HCT116 (cell line): ENCODE results near the gene U2AF2. TPM values are rescaled to one million over a fixed set of nuclear protein-coding genes. Genes with fewer than 3 reads are reported as not detected.

Source experiments
- ATAC-seq: fragments of 200-7000 bp; cut with Tn5 transposase; 2 replicates; pipeline ENCODE4 v1.9.1; 2020; ENCODE audit warnings: mild to moderate bottlenecking, moderate library complexity
- BruUV-seq: library from RNA; stranded (reverse); fragments of 400-500 nt; replicated peaks from 2 replicates; lab custom pipeline; 2021; lab: Mats Ljungman, UMichigan
- CTCF ChIA-PET: fragments of 300-600 bp; sonication (Branson Sonifier 250); formaldehyde crosslinking; loops from one replicate; lab custom pipeline; 2021; ENCODE audit warnings: antibody characterized with exemption; lab: Charles Lee
- POLR2A ChIA-PET: fragments of 300-600, 350-600 bp; sonication (Branson Sonifier 250); formaldehyde crosslinking; loops from one replicate; lab custom pipeline; 2021; ENCODE audit warnings: antibody characterized with exemption; lab: Charles Lee
- RAD21 ChIA-PET, 2 experiments: fragments of 300-600 bp; sonication (Branson Sonifier 250); formaldehyde crosslinking; loops; one replicate each; lab custom pipeline; 2023; ENCODE audit warnings: low total read pairs in 2 of 2; ENCODE audit not compliant: uncharacterized antibody in 2 of 2, unreplicated experiment in 2 of 2, low non-redundant PET in 1 of 2; lab: Charles Lee
- DNase-seq: peaks from one replicate; pipeline ENCODE4 v3.0.0-alpha.2; 2010; ENCODE audit warnings: low read depth, low spot score
- H2AFZ ChIP-seq: fragments of 200-600 bp; shearing (Covaris generic), sonication (generic); 2 replicates; pipeline ENCODE4 v1.6.1; 2017; ENCODE audit warnings: low read depth, mixed run types, mixed read lengths, antibody characterized with exemption, low read length; ENCODE audit not compliant: poor library complexity, severe bottlenecking
- H3K27ac ChIP-seq: 2 replicates; pipeline ENCODE4 v1.5.1; 2012; ENCODE audit warnings: low read depth, low read length
- H3K27me3 ChIP-seq: fragments of 200-600 bp; sonication (generic); 2 replicates; pipeline ENCODE4 v1.6.1; 2016; ENCODE audit warnings: mixed run types, low read length, mixed read lengths; ENCODE audit not compliant: insufficient read depth
- H3K36me3 ChIP-seq, 2 experiments: fragments of 200-500 bp in 1 of 2; fragments of 200-600 bp in 1 of 2; sonication (Bioruptor generic) in 1 of 2; sonication (generic) in 1 of 2; 2 replicates each; pipeline versions ENCODE4 v1.5.1 to v1.6.1; 2014 to 2016; ENCODE audit warnings: low read length in 2 of 2, inconsistent platforms in 1 of 2, mixed read lengths in 1 of 2, mixed run types in 1 of 2; ENCODE audit not compliant: insufficient read depth in 2 of 2, control insufficient read depth in 1 of 2
- H3K4me1 ChIP-seq, 2 experiments: fragments of 200-600 bp in 1 of 2; sonication (generic) in 1 of 2; 2 replicates each; pipeline versions ENCODE4 v1.5.1 to v1.6.1; 2012 to 2017; ENCODE audit warnings: low read length in 2 of 2, inconsistent platforms in 1 of 2, mild to moderate bottlenecking in 1 of 2, mixed read lengths in 1 of 2, mixed run types in 1 of 2, moderate library complexity in 1 of 2; ENCODE audit not compliant: insufficient read depth in 2 of 2, control insufficient read depth in 1 of 2
- H3K4me2 ChIP-seq: fragments of 200-600 bp; sonication (generic); 2 replicates; pipeline ENCODE4 v1.6.1; 2017; ENCODE audit warnings: mixed run types, low read length, mixed read lengths
- H3K4me3 ChIP-seq, 2 experiments: fragments of 200-600 bp in 1 of 2; sonication (generic) in 1 of 2; replicated peaks in 1 of 2; 2 replicates each; pipeline ENCODE4 v1.5.1; 2011 to 2016; ENCODE audit warnings: low read length in 2 of 2, control low read depth in 1 of 2, low read depth in 1 of 2, mild to moderate bottlenecking in 1 of 2, mixed read lengths in 1 of 2, mixed run types in 1 of 2
- H3K79me2 ChIP-seq: fragments of 200-600 bp; sonication (generic); 2 replicates; pipeline ENCODE4 v1.6.1; 2017; ENCODE audit warnings: mild to moderate bottlenecking, mixed run types, low read length, moderate library complexity, mixed read lengths; ENCODE audit not compliant: insufficient read depth
- H3K9ac ChIP-seq: fragments of 200-600 bp; sonication (generic); 2 replicates; pipeline ENCODE4 v1.6.1; 2016; ENCODE audit warnings: low read length, mixed read lengths
- H3K9me2 ChIP-seq: fragments of 200-600 bp; sonication (generic), shearing (Covaris generic); 2 replicates; pipeline ENCODE4 v1.6.1; 2017; ENCODE audit warnings: mixed run types, mild to moderate bottlenecking, moderate library complexity; ENCODE audit not compliant: insufficient read depth
- H3K9me3 ChIP-seq, 2 experiments: fragments of 200-500 bp in 1 of 2; fragments of 200-600 bp in 1 of 2; sonication (Bioruptor generic) in 1 of 2; sonication (generic) in 1 of 2; 2 replicates each; pipeline ENCODE4 v1.6.1; 2014 to 2017; ENCODE audit warnings: low read length in 2 of 2, mixed read lengths in 2 of 2, inconsistent platforms in 1 of 2, low read depth in 1 of 2, mild to moderate bottlenecking in 1 of 2, mixed run types in 1 of 2, moderate library complexity in 1 of 2; ENCODE audit not compliant: control insufficient read depth in 1 of 2, insufficient read depth in 1 of 2
- H4K20me1 ChIP-seq: fragments of 200-600 bp; sonication (generic), shearing (Covaris generic); 2 replicates; pipeline ENCODE4 v1.6.1; 2017; ENCODE audit warnings: mixed run types, mild to moderate bottlenecking, moderate library complexity; ENCODE audit not compliant: insufficient read depth
- ATF3 ChIP-seq: IDR thresholded peaks from 2 replicates; pipeline ENCODE4 v1.6.1; 2012
- CEBPB ChIP-seq: IDR thresholded peaks from 2 replicates; pipeline ENCODE4 v1.6.1; 2012; ENCODE audit warnings: low read depth
- CTCF ChIP-seq, 3 experiments: fragments of 200-600 bp in 1 of 3; sonication (generic) in 1 of 3; IDR thresholded peaks in 2 of 3; conservative IDR thresholded peaks in 1 of 3; 2 replicates each; pipeline ENCODE4 v1.5.1; 2012 to 2017; ENCODE audit warnings: low read depth in 2 of 3, low read length in 2 of 3, antibody characterized with exemption in 1 of 3, borderline replicate concordance in 1 of 3, control low read depth in 1 of 3, mild to moderate bottlenecking in 1 of 3, mixed read lengths in 1 of 3, mixed run types in 1 of 3, moderate library complexity in 1 of 3; ENCODE audit not compliant: insufficient read depth in 1 of 3
- EGR1 ChIP-seq: IDR thresholded peaks from 2 replicates; pipeline ENCODE4 v1.6.1; 2012; ENCODE audit warnings: low read depth
- ELF1 ChIP-seq: IDR thresholded peaks from 2 replicates; pipeline ENCODE4 v1.6.1; 2012; ENCODE audit warnings: low read depth, borderline replicate concordance
- EZH2 ChIP-seq: fragments of 200-600 bp; sonication (generic); IDR thresholded peaks from 2 replicates; pipeline ENCODE4 v1.6.1; 2017; ENCODE audit warnings: antibody characterized with exemption, mixed run types
- EZH2phosphoT487 ChIP-seq: fragments of 200-600 bp; IDR thresholded peaks from 2 replicates; pipeline ENCODE4 v1.6.1; 2018; ENCODE audit warnings: antibody characterized with exemption, borderline replicate concordance
- FOSL1 ChIP-seq: IDR thresholded peaks from 2 replicates; pipeline ENCODE4 v1.6.1; 2012; ENCODE audit warnings: low read depth
- MAX ChIP-seq: IDR thresholded peaks from 2 replicates; pipeline ENCODE4 v1.6.1; 2012
- POLR2AphosphoS5 ChIP-seq: IDR thresholded peaks from 2 replicates; pipeline ENCODE4 v1.6.1; 2011; ENCODE audit warnings: mild to moderate bottlenecking, low read depth, low read length, moderate library complexity
- RAD21 ChIP-seq: IDR thresholded peaks from 2 replicates; pipeline ENCODE4 v1.6.1; 2012; ENCODE audit warnings: low read depth, mild to moderate bottlenecking
- REST ChIP-seq: IDR thresholded peaks from 2 replicates; pipeline ENCODE4 v1.6.1; 2012; ENCODE audit warnings: low read depth
- SIN3A ChIP-seq: IDR thresholded peaks from 2 replicates; pipeline ENCODE4 v1.6.1; 2012; ENCODE audit warnings: low read depth
- SP1 ChIP-seq: IDR thresholded peaks from 2 replicates; pipeline ENCODE4 v1.6.1; 2012; ENCODE audit warnings: low read depth
- TCF7L2 ChIP-seq: IDR thresholded peaks from 2 replicates; pipeline ENCODE4 v1.7.0; 2011; ENCODE audit warnings: borderline replicate concordance, inconsistent platforms; ENCODE audit not compliant: insufficient read depth, insufficient read length; ENCODE audit errors: extremely low read depth
- YY1 ChIP-seq: IDR thresholded peaks from 2 replicates; pipeline ENCODE4 v1.6.1; 2011; ENCODE audit warnings: low read length, low read depth, moderate library complexity, mild to moderate bottlenecking; ENCODE audit not compliant: insufficient replicate concordance; ENCODE audit errors: extremely low read depth
- ZBTB33 ChIP-seq: IDR thresholded peaks from 2 replicates; pipeline ENCODE4 v1.6.1; 2011; ENCODE audit warnings: mild to moderate bottlenecking, low read length, moderate library complexity; ENCODE audit not compliant: insufficient replicate concordance; ENCODE audit errors: extremely low read depth
- ZFX ChIP-seq: fragments of 450-650 bp; IDR thresholded peaks from 2 replicates; pipeline ENCODE4 v1.6.1; 2017
- intact Hi-C: fragments of 100-400 bp; cut with micrococcal nuclease; formaldehyde crosslinking; loops from 2 replicates; pipeline ENCODE4 v1.10.0; 2022
- total RNA-seq: library from RNA; stranded (reverse); gene quantifications from one replicate; pipeline ENCODE4 v1.2.1, GENCODE V29; 2021; ENCODE audit not compliant: unreplicated experiment

The U2AF2 gene
- total RNA-seq, 1 experiment from 2014 or later, result 259 TPM

GRCh38 chr19:55647732-55648584 lies 6.9 kb upstream of the U2AF2 start, which contains the start of gene CCDC106:
CCDC106 (plus strand) TSS chr19:55648212; CDS start chr19:55649047, 835 bp downstream.
- peak within 1 kb of the TSS; percentile 18; the same call in 1 of the 2 replicates for H3K27ac ChIP-seq
- BruUV-seq, result no TSS peak
- no peaks in the 10 kb centered on the region for H3K27me3 ChIP-seq
- no peaks in the 10 kb centered on the region for H4K20me1 ChIP-seq
- H3K4me1 ChIP-seq, result peaks cover 8 to 20% of the 10 kb centered on the region in 2 experiments; a peak in 3 of 4 replicates
- H3K4me3 ChIP-seq, result no peak within 1 kb of the TSS
- H3K9me2 ChIP-seq, result no peaks in the 10 kb centered on the region
- no peak within 1 kb of the TSS for H3K9ac ChIP-seq
- ChIA-PET RAD21 (no interaction called here), CTCF (no interaction called here), POLR2A (no interaction called here)
- DNase-seq (no peak), ATAC-seq (no peak)
- peaks cover 10 to 12% of the 10 kb centered on the region in 2 experiments; a peak in 3 of 4 replicates for H3K36me3 ChIP-seq
- no peak within 1 kb of the TSS for H2AFZ ChIP-seq
- intact Hi-C loops, result no loop called here
- H3K9me3 ChIP-seq, result no peaks in the 10 kb centered on the region
- H3K79me2 ChIP-seq, result peaks cover 27% of the 10 kb centered on the region
- H3K4me2 ChIP-seq, result no peak within 1 kb of the TSS
- no peak for TF ChIP-seq EGR1
- no peak for TF ChIP-seq EZH2phosphoT487
- TF ChIP-seq EZH2, result no peak
- TF ChIP-seq REST, result no peak
- TF ChIP-seq CTCF (IDR thresholded peaks at IDR 0.05 in 2 of 3, conservative IDR thresholded peaks at IDR 0.05 in 1 of 3; ENCODE audit: borderline replicate concordance in 1 of 3, insufficient read depth in 1 of 3, low read depth in 2 of 3, low read length in 2 of 3), result no peak
- no peak for TF ChIP-seq TCF7L2
- no peak for TF ChIP-seq SIN3A
- no peak for TF ChIP-seq YY1
- TF ChIP-seq SP1, result no peak
- no peak for TF ChIP-seq ATF3
- TF ChIP-seq ZFX, result no peak
- TF ChIP-seq ZBTB33, result no peak
- TF ChIP-seq RAD21, result no peak
- TF ChIP-seq FOSL1, result no peak
- no peak for TF ChIP-seq MAX
- no peak for TF ChIP-seq CEBPB
- TF ChIP-seq ELF1, result no peak
- no peak for TF ChIP-seq POLR2AphosphoS5
